ENCODE measurements around the gene RAB3GAP2.
"Not testable (repeated sequence)": the region's sequence is repeated elsewhere in the genome, so short reads cannot be mapped to it uniquely, and the experiment has no call there.

RAB3GAP2 gene

GRCh38 chr1:220287129-220287528 is 14.9 kb upstream of the RAB3GAP2 start:
- DNase-seq = no peak

GRCh38 chr1:220283625-220284024 is 11.4 kb upstream of the RAB3GAP2 start:
- DNase-seq = no peak

GRCh38 chr1:220281159-220281574 is 8.9 kb upstream of the RAB3GAP2 start:
- DNase-seq = no peak

GRCh38 chr1:220280249-220280648 is 8.0 kb upstream of the RAB3GAP2 start:
- DNase-seq = no peak

- no peak for DNase-seq
Observed at GRCh38 chr1:220278991-220279390, 6.7 kb upstream of the RAB3GAP2 start.

GRCh38 chr1:220275430-220275829 is 3.2 kb upstream of the RAB3GAP2 start:
- no peak for DNase-seq

- no peak for DNase-seq
Observed at GRCh38 chr1:220274251-220274855, 2.1 kb upstream of the RAB3GAP2 start.

GRCh38 chr1:220272841-220273090 is 513 bp upstream of the RAB3GAP2 start:
- DNase-seq = no peak

GRCh38 chr1:220271706-220272046 is 577 bp downstream of the RAB3GAP2 start:
- peak; percentile 7 for DNase-seq

- DNase-seq = no peak
Observed at GRCh38 chr1:220269036-220269435, 3.2 kb downstream of the RAB3GAP2 start.

- no peak for DNase-seq
Observed at GRCh38 chr1:220267630-220268029, 4.6 kb downstream of the RAB3GAP2 start.

GRCh38 chr1:220260228-220260627 is 12.0 kb downstream of the RAB3GAP2 start:
- not testable (repeated sequence) for DNase-seq

GRCh38 chr1:220259756-220260155 is 12.5 kb downstream of the RAB3GAP2 start:
- not testable (repeated sequence) for DNase-seq

- not testable (repeated sequence) for DNase-seq
Observed at GRCh38 chr1:220256194-220256593, 16.1 kb downstream of the RAB3GAP2 start.

GRCh38 chr1:220255204-220255603 is 17.0 kb downstream of the RAB3GAP2 start:
- no peak for DNase-seq

GRCh38 chr1:220253290-220253689 is 19.0 kb downstream of the RAB3GAP2 start:
- DNase-seq = not testable (repeated sequence)

GRCh38 chr1:220251272-220251671 is 21.0 kb downstream of the RAB3GAP2 start:
- DNase-seq = no peak

- no peak for DNase-seq
Observed at GRCh38 chr1:220250681-220251080, 21.6 kb downstream of the RAB3GAP2 start.

GRCh38 chr1:220249522-220249921 is 22.7 kb downstream of the RAB3GAP2 start:
- DNase-seq = no peak

GRCh38 chr1:220248715-220249265 is 23.5 kb downstream of the RAB3GAP2 start:
- not testable (repeated sequence) for DNase-seq

GRCh38 chr1:220245900-220246299 is 26.4 kb downstream of the RAB3GAP2 start:
- DNase-seq = not testable (repeated sequence)

- DNase-seq = no peak
Observed at GRCh38 chr1:220243947-220244346, 28.3 kb downstream of the RAB3GAP2 start.

- no peak for DNase-seq
Observed at GRCh38 chr1:220241072-220241663, 31.1 kb downstream of the RAB3GAP2 start.

GRCh38 chr1:220239966-220240365 is 32.3 kb downstream of the RAB3GAP2 start:
- no peak for DNase-seq

GRCh38 chr1:220239213-220239612 is 33.0 kb downstream of the RAB3GAP2 start:
- DNase-seq = no peak
